GM19025 (cell line): ENCODE results near the gene SGIP1.
"Not testable (repeated sequence)": the region's sequence is repeated elsewhere in the genome, so short reads cannot be mapped to it uniquely, and the experiment has no call there.

Experiments
- ATAC-seq: cut with Tn5 transposase; IDR thresholded peaks from one replicate; pipeline ENCODE4 v1.9.1; 2021; ENCODE audit warnings: mild to moderate bottlenecking, low read depth, moderate library complexity; ENCODE audit not compliant: unreplicated experiment

The SGIP1 gene

DNA sequence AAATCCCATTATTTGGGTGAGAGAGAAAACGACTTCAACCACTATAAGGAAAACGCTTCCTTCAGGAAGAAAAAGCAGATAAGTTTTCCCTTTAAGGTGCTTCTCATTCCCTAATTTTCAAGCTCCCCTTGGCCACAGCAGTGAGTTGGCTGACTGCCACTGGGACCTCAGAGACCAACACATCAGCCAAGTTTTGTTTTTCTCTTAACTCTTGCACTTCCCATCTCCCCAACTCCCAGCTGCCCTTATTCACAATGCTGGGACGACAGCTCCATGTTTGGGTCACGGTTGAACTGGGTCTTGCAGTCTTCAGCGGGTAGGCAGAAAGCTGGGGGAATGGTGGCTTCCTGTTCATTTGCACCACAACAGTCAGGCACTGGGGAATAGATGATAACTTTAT lies 18.9 kb downstream of the SGIP1 start:
- ATAC-seq: no peak

DNA sequence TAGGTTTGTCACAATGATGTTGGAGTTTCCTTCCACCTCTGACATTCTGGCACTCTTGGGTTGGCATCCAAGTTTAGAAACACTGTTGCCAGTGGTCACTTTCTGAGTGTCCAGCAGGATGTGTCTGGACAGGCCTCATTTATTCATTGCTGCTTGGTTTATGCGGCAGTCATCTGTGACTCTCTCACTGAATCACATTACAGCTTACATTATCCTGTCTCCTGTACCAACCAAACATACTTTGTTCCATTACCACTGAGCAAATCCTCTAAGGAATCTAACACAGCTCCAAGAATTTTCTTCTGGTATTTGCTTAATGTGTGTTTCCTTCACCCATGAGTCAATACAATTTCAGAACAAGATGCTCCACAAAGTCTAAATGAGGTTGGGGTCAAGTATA lies 19.9 kb downstream of the SGIP1 start:
- no peak for ATAC-seq

DNA sequence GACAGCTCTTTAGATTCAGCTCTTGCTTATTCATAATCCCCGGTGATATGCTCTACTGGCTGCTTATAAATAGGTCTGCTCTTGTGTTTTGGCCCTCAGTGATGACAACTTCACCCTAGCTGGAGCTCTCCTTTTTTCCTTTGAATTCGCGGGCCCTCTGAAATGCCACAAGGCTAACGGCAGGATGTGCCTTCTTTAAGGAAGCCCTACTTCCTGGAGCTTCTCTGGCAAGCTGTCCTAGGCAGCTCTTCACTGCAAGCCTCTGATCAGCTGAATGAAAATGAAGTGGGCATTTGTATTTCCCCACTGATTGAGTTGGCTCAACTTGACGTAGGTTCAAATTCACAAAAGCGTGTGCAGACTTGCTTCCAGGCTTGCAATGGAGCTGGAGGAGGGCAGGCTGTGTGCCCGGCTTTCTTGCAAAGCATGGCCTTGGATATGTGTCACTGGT lies 22.2 kb downstream of the SGIP1 start:
- ATAC-seq: no peak

DNA sequence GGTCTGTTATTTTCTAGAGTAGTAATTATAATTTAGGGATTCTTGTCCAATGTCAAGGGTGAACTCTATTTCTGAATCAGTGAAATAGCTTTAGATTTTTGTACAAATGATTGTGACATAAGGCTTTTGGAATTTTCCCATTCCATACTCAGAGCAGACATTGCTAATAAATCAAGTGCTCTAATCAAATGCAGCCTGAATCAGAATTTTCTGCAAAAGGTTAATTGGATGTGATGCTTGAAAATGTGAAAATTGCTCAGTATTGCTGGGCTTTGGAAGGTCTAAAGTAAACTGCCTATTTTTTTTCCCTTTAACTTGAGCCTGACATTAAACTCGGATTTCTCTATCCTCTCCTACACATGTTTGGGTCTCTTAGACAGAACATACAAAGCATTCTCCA lies 23.2 kb downstream of the SGIP1 start:
- ATAC-seq: no peak

DNA sequence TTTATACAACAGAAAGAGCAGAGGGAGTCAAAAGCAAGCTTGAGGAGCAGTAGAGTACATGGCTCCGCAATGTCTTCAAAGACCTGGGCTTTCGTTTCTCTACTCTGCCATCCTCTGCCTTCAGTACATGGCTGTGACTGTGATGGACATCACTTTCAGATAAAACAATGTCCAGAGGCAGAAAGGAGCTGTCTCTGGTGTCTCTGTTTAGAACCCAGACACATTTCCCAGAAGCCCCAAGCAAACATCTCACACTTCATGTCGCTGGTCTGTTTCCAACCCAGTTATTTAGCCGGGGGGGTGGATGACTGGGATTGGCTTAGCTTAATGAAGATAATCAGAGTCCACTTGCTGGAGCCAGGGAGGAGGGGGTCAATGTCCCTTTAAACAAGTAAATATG lies 25.6 kb downstream of the SGIP1 start:
- no peak for ATAC-seq

DNA sequence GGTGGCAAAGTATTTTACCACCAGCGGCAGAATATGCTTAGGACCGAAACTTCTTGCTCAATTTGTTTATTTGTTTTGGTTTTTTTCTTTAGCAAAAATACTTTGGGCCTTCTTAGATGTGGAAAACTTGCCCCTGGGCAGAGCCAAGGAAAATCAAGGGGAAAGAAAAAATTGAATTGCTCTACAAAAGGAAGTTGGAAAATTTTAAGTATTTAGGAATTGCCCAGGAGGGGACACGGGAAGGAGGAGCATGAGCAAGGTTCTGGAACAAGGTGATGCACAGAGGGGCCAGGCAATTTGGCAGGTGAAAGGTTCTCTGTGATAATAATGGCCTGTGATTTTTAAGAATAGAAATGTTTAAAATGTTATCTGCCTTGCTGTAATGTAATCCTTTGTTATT lies 28.6 kb downstream of the SGIP1 start:
- ATAC-seq: no peak

DNA sequence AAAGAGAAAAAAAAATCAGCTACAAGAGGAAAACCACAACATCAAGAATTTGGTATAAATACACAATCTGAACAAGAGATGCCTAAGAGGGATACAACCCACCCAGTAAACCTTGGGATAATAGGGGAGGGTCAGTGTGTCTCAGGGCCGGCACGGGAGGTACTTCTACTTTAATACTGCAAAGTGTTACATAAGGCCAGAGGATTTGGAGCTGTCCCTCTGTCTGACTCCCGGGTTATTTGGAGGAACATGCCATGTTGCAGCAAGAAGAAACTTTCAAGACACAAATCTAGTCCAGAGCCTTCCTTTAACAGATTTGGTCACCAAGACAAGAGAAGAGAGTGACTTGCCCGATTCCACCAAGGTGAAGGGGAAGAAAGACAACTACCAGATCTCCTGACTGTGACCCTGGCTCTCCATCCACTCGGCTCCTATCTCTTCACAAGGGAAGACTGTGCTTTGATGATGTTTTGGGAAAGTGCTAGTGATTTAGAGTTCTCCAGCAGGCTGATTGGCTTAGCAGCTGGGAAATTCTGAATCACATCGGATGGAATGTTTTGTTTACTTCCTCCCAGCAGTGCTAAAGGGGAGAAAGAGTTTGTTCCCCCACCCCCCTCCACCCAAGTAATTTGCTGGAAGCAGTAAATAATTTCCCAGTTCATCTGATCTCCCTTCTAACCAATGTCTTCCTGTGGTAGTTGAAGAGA lies 29.3 kb downstream of the SGIP1 start:
- ATAC-seq: no peak

DNA sequence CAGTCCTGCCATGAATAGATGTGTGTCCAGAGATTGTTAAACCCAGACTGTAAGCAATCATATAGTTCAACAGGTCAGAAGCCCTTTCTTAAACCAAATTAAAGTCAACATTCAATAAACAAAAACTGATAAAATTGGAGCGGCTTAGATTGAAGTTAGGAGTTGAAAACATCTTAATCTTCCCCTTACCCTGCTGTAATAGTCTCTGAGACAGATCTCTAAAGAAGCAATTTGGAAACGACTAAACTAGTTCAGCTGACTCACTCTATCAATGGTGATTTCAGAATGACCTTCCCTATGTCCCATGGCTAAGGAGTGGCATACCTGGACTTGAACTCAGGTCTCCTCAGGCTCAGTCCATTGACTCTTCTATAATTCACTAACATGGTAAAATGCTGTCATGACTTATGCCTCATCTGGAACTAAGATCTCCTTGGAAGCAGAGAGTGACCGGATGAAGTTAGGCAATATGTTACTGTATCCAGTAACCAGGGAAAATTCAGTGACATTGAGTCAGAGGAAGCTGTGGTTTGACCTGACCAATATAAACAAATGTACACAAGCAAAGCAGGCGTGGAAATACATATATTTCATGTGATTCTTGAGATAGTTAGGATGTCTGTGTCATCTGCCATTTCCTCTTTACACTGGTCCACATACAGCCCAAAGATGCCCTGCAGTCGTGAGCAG lies 30.1 kb downstream of the SGIP1 start:
- ATAC-seq: no peak

DNA sequence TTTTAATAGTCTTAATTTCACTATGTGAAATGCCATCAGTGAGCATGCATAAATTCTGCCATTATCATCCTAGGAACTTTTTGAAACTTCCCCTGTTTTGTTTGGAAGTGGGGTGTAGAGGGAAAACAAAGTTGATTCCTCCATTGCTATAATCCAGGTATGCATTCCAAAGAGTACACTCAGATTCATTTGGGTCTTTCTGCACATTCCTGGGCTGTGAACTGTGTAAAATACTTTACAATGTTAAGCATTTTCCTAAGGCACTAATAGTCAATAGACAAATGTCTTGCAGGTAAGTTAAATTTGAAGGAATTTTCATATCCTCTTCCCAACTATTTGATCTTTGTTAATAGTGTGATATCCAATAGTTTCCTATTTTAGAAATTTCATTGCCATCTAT lies 36.2 kb downstream of the SGIP1 start:
- no peak for ATAC-seq

DNA sequence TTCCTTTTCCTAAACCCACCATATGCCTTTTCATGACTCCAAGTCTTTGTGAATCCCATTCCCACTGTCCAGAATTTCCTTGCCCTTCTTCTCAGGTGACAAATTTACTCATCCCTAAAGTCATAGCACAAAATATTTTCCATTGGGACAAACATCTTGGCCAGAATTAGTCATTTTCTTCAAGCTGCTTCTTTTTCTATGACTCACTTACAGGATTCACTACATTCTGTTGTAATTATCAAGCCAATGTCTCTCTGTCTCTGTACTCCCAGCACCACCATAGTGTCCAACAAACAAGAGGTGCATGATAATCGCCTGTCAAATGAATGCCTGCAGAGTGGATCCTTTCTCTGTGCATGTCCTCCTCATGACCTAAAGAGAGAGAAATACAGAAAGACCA lies 37.8 kb downstream of the SGIP1 start:
- ATAC-seq: no peak

DNA sequence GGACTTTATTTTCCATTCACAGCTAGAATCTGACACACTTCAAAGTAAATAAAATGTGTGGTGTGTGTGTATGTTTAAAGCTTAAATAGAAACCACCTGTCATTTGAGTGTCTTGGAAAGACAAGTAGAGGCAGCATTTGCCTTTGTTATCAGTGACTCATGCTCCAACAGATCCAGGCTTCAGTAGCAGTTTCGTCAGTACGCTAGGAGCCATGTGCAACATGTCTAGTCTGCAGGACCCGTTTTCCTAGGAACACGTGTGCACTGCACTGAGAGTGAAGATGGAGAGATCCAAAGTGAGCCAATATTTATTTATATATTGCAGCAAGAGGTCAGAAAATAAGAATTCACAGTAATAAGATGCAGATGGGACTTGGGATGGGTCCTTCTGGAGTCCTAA lies 41.8 kb downstream of the SGIP1 start:
- ATAC-seq: no peak

DNA sequence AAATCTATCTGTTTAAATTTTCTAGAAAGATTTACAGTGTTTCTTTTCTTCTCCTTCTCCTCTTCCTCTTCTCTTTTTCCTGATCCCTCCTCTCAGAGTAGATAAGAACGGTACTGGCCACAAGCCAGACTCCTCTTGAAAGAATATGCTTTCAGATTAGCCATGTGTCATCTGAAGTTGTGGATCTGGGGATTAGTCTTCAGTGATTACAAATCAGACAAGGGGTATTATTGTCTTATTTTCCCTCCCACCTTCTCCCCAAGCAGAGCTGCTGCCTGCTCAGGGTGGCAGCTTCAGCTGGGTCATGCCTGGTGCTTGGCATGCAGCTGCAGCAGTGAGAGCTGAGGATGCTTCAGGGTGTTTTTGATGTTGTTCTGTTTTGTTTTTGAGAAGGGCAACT lies 42.7 kb downstream of the SGIP1 start:
- ATAC-seq: no peak

DNA sequence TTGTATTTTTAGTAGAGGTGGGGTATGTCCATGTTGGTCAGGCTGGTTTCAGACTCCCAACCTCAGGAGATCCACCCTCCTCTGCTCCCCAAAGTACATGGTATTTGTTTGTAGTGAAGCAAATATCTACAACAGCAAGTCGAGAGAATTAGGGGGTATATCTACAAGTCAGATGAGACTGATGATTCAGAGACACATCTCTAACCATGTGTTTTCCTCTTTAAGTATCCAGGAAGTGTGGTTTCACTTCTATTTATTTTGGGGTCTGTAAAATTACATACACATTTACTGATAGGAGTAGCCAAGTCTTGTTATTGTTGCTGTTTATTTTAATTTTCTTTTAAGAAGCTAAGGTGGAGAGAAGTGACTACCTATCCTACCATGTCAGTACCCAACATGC lies 44.9 kb downstream of the SGIP1 start:
- no peak for ATAC-seq

DNA sequence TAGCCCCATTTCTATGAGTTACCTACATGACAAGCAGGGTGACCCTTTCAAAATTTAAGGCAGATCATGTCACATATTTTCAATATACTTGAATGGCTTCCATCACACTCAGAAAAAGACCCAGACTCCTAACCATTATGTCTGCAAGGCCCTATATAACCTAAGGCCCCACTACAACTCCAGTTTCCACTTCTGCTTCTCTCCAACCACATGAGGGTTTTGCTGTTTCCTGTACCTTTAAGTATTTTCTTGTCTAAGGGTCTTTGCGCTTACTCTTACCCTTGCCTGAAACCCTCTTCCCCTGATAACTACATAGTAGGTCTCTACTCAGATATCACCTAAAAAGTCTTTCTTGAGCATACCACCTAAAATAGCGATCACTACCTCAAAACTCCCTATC lies 46.1 kb downstream of the SGIP1 start:
- no peak for ATAC-seq

DNA sequence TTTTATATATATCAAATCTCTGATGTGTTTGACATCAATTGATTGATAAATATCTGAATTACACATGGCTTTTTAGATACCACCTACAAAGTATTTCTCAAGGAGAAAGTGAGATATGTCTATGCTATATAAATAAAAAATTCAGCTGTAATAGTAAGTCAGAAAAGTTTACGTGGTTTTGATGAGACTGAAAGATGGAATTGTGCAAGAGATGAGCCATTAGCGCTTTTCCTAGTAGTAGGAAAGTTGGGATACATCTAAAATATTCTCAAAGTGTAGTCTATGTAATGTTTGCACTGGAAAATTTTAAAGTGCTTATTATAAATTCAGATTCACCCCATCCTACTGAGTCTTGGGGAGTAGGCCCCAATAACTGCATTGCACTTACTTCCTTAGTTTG lies 49.1 kb downstream of the SGIP1 start:
- ATAC-seq: no peak

DNA sequence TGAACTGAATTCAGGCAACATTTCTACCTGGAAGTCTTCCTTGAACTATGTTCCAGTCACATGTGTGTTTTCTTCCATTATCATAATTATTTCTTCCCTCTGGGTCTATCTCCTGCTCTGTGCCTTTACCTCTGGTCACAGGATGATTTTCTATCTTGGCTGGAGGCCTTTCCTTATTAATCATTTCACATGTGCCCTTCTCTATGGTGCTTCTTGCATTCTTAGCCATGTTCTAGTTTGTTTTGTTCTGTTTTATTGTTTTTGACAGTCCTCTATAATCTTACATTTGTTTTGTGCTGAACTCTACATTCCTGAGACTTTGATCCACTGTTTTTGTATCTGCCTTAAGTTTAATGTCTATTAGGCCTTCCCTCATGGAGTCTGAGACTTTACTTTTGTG lies 51.0 kb downstream of the SGIP1 start:
- no peak for ATAC-seq

DNA sequence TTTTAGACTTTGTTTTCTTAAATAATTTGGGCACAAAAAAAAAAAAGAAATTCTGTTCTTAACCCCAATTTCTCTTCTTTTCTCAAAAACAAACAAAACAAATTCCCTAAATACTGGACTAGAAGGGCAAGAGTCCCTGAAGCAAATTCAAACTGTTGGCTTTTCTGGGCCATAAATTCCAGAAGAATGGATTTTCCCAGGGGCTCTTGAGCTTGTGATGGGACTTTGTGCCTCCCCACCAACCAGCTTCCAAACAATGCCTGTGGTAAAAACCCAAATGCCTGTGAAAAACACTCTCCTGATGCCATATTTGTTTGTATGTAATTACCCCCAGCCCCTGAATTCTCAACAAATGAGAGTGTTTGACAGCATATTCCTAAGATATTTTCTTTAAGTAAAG lies 55.4 kb downstream of the SGIP1 start:
- ATAC-seq: no peak

DNA sequence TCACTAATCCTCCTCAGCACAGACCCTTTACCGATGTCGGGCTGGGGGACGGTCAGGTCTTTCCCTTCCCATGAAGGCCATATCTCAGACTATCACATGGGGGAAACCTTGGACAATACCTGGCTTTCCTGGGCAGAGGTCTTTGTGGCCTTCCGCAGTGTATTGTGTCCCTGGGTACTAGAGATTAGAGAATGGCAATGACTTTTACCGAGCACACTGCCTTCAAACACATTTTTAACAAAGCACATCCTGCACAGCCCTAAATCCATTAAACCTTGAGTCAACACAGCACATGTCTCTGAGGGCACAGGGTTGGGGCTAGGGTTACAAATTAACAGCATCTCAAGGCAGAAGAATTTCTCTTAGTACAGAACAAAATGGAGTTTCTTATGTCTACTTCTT lies 58.2 kb downstream of the SGIP1 start:
- ATAC-seq: not testable (repeated sequence)

DNA sequence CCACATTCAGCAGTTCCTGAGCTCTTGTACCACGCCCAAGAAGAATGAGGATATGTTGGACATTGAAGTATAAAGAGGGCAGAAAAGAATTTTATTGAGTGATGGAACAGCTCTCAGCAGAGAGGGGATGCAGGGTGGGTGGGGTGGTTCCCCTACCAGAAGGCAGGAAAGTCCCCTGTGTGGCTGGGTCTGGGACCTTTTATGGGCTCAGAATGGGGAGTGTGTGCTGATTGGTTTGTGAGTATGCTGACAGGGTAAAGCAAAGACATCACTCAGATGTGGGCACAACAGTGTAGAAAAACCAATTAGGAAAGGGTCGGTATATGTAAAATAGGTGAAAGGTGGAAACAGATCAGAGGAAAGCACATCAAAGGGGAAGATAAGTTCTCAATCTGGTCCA lies 62.2 kb downstream of the SGIP1 start:
- ATAC-seq: no peak

DNA sequence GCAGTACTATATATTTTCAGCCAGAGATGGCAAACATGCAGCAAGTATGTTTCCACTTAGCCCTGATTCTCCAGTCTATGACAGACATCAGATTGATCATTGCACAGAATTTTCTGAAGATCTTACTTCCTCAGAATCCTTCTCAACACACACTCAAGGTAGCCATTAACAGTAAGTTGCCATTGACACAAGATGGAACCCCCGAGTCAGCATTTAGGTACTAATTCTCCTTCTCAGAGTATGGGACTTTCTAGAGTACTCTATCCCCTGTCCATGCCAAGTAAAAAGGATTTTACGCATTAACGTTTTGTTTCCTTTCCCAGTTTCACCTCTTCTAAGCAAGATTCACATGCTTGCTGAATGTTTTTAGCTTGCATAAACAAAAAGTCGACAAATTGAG lies 63.5 kb downstream of the SGIP1 start:
- ATAC-seq: no peak

DNA sequence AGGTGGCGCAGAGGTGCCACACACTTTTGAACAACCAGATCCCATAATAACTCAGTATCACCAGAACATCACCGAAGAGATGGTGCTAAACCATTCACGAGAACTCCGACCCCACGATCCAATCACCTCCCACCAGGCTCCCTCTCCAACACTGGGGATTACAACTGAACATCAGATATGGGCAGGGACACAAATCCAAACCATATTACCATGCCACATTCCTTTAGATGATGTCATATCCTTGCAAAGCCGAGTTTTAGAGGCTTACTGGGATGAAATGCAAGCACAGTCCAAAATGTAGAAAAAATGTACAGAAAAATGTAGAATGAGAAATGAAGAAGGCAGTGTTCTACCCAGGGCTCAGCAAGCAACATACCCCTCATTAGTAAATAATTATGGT lies 64.7 kb downstream of the SGIP1 start:
- no peak for ATAC-seq

DNA sequence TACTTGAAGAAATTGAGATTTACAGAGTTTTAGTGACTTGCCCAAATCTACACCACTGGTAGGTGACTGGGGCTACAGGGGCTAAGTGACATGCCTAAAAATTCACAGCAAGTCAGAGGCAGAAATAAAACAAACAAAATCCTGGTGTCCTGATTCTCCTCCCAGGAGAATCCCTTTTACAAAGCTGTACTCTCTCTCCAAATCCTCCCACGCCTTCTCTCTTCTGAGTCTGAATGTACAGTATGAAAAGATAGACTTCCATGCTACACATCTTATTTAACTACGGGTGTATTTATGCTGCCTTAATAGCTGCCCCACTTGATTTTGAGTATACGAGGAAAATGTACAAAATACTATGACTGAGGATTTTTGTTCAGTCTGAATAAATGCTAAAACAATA lies 65.4 kb downstream of the SGIP1 start:
- ATAC-seq: no peak
